Brain microvascular endothelial cell (primary cell): ENCODE data around the gene POU2AF1.

Experiments used
- DNase-seq: peaks from one replicate; pipeline ENCODE4 v3.0.0-alpha.2; 2020
- H3K27ac ChIP-seq: fragments of 250-450 bp; sonication (Bioruptor Pico); 2 replicates; pipeline ENCODE4 v1.5.1; 2020; ENCODE audit warnings: mild to moderate bottlenecking, moderate library complexity
- H3K27me3 ChIP-seq: fragments of 250-450 bp; sonication (Bioruptor Pico); replicated peaks from 2 replicates; pipeline ENCODE4 v1.5.1; 2020; ENCODE audit warnings: mild to moderate bottlenecking
- H3K36me3 ChIP-seq: fragments of 250-450 bp; sonication (Bioruptor Pico); replicated peaks from 2 replicates; pipeline ENCODE4 v1.5.1; 2020; ENCODE audit warnings: mild to moderate bottlenecking
- H3K4me3 ChIP-seq: 2 replicates; pipeline ENCODE4 v1.5.1; 2011; ENCODE audit warnings: low read depth, mild to moderate bottlenecking, control low read depth, low read length, moderate library complexity
- CTCF ChIP-seq: IDR thresholded peaks from 2 replicates; pipeline ENCODE4 v1.5.1; 2011; ENCODE audit warnings: low read depth, mild to moderate bottlenecking, moderate library complexity, low read length, control low read depth, inconsistent platforms; ENCODE audit errors: missing control alignments
- in situ Hi-C: cut with HindIII; loops from 2 replicates; pipeline ENCODE4 v1.10.0; 2017; ENCODE audit warnings: low sequenced_read_pairs, low pct_ligation_motif_present

The POU2AF1 gene

GRCh38 chr11:111319296-111319695 is 59.8 kb downstream of the POU2AF1 start:
- no peak for DNase-seq
- in situ Hi-C loops, result no loop called here

GRCh38 chr11:111312076-111312475 is 67.0 kb downstream of the POU2AF1 start:
- in situ Hi-C loops, result no loop called here
- no peak for TF ChIP-seq CTCF
- Histone ChIP-seq H3K27ac (no peak overlapping the region), H3K4me3 (no peak overlapping the region), H3K36me3 (no peaks in the 10 kb centered on the region), H3K27me3 (no peaks in the 10 kb centered on the region)
- DNase-seq, result no peak

More at GRCh38 chr11:111319296-111319695, 59.8 kb downstream of the POU2AF1 start:
- no peak overlapping the region for H3K27ac ChIP-seq
- no peaks in the 10 kb centered on the region for H3K36me3 ChIP-seq
- no peak for TF ChIP-seq CTCF
- H3K4me3 ChIP-seq, result no peak overlapping the region
- H3K27me3 ChIP-seq, result no peaks in the 10 kb centered on the region

- H3K27me3 ChIP-seq, result peaks cover 2% of the 10 kb centered on the region
- no peak for TF ChIP-seq CTCF
Measured at GRCh38 chr11:111310723-111311122, 68.4 kb downstream of the POU2AF1 start.

DNA sequence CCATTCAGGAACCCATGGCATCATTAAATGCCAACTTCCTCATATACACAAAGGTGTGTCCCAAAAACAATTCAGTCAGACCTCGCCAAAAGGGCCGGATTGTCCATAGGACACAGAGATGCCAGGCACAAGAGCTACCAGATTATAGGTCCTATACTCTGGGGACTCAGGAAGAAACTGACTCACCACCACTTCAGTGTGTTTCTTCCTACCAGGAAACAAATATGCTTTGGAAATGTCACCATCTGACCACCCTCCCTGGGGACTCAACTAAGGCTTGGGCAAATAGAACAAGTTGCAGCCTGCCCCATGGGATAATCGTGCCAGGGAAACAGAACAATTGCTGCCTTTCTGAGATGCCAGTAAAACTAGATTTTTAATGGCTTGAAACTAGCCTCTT is 69.0 kb downstream of the POU2AF1 start:
- H3K27me3 ChIP-seq, result peaks cover 2% of the 10 kb centered on the region
- no peak for TF ChIP-seq CTCF
- no peak for DNase-seq
- H3K27ac ChIP-seq, result no peak overlapping the region
- no peak overlapping the region for H3K4me3 ChIP-seq
- H3K36me3 ChIP-seq, result no peaks in the 10 kb centered on the region
- in situ Hi-C loops, result no loop called here

More at GRCh38 chr11:111310723-111311122, 68.4 kb downstream of the POU2AF1 start:
- H3K4me3 ChIP-seq, result no peak overlapping the region
- DNase-seq, result no peak
- H3K27ac ChIP-seq, result no peak overlapping the region
- in situ Hi-C loops, result no loop called here
- H3K36me3 ChIP-seq, result no peaks in the 10 kb centered on the region

GRCh38 chr11:111309215-111309915 is 69.7 kb downstream of the POU2AF1 start:
- no peak overlapping the region for H3K27ac ChIP-seq
- no peak for TF ChIP-seq CTCF
- peaks cover 2% of the 10 kb centered on the region for H3K27me3 ChIP-seq
- H3K36me3 ChIP-seq, result no peaks in the 10 kb centered on the region
- no peak for DNase-seq
- no peak overlapping the region for H3K4me3 ChIP-seq
- in situ Hi-C loops, result no loop called here

GRCh38 chr11:111308140-111308539 is 70.9 kb downstream of the POU2AF1 start:
- H3K27ac ChIP-seq, result no peak overlapping the region
- no peaks in the 10 kb centered on the region for H3K36me3 ChIP-seq
- H3K27me3 ChIP-seq, result peaks cover 5% of the 10 kb centered on the region
- no peak for DNase-seq
- TF ChIP-seq CTCF, result no peak
- no peak overlapping the region for H3K4me3 ChIP-seq
- in situ Hi-C loops, result no loop called here
